CD4-positive, alpha-beta T cell treated with Interleukin-6 at 100 ng/mL for 8 hours (primary cell): ENCODE measurements around the gene PRKCG.
A peak's percentile ranks its signal among the peaks of the same experiment; 100 is the strongest.

ENCODE experiments used
- DNase-seq: peaks from one replicate; pipeline ENCODE4 v3.0.0-alpha.2; 2020; ENCODE audit warnings: mixed read lengths, low spot score

The PRKCG gene

GRCh38 chr19:53898636-53899341 is 16.8 kb downstream of the PRKCG start:
- no peak for DNase-seq

- no peak for DNase-seq
These were observed 18.3 kb downstream of the PRKCG start for GRCh38 chr19:53900191-53900860.

- DNase-seq, result peak; percentile 24
These were observed 21.2 kb downstream of the PRKCG start for GRCh38 chr19:53903055-53903680.

GRCh38 chr19:53904909-53905308 is 22.9 kb downstream of the PRKCG start:
- no peak for DNase-seq

- no peak for DNase-seq
These were observed 23.8 kb downstream of the PRKCG start for GRCh38 chr19:53905787-53906186.

GRCh38 chr19:53906211-53907192 is 24.5 kb downstream of the PRKCG start:
- DNase-seq, result peak; percentile 43

- DNase-seq, result no peak
These were observed 25.2 kb downstream of the PRKCG start for GRCh38 chr19:53907193-53907581.

GRCh38 chr19:53907690-53908089 is 25.7 kb downstream of the PRKCG start:
- no peak for DNase-seq

GRCh38 chr19:53908106-53908934 is 26.3 kb downstream of the PRKCG start:
- no peak for DNase-seq

GRCh38 chr19:53908935-53909415 is 27.0 kb downstream of the PRKCG start, which contains the start of gene CACNG7:
Gene CACNG7 (plus strand): TSS chr19:53909278. CDS start chr19:53912832, 3,554 bp downstream.
- DNase-seq, result no peak

- DNase-seq, result no peak
These were observed 27.6 kb downstream of the PRKCG start for GRCh38 chr19:53909471-53910169.

GRCh38 chr19:53910170-53910518 is 28.1 kb downstream of the PRKCG start:
- DNase-seq, result no peak

GRCh38 chr19:53912653-53913052 is 30.7 kb downstream of the PRKCG start:
- DNase-seq, result no peak

- no peak for DNase-seq
These were observed 33.0 kb downstream of the PRKCG start for GRCh38 chr19:53915000-53915399.

GRCh38 chr19:53916004-53916403 is 34.0 kb downstream of the PRKCG start:
- no peak for DNase-seq

- DNase-seq, result no peak
These were observed 35.4 kb downstream of the PRKCG start for GRCh38 chr19:53917356-53917755.

- no peak for DNase-seq
These were observed 45.7 kb downstream of the PRKCG start for GRCh38 chr19:53927739-53928138.

GRCh38 chr19:53936029-53936428 is 54.0 kb downstream of the PRKCG start:
- no peak for DNase-seq

GRCh38 chr19:53942001-53942786 is 60.2 kb downstream of the PRKCG start:
- DNase-seq, result no peak

- no peak for DNase-seq
These were observed 62.4 kb downstream of the PRKCG start for GRCh38 chr19:53944416-53944815.
